HFF-Myc (cell line): ENCODE data around the gene ZNF385A.

ENCODE experiments used
- DNase-seq: peaks from one replicate; pipeline ENCODE4 v3.0.0-alpha.2; 2011; ENCODE audit warnings: low read depth; ENCODE audit errors: extremely low read depth
- H3K4me3 ChIP-seq: replicated peaks from 2 replicates; pipeline ENCODE4 v1.5.1; 2011; ENCODE audit warnings: low read depth, mild to moderate bottlenecking, control low read depth, low read length
- TF ChIP-seq, protein P1 (sequence below): IDR thresholded peaks from 2 replicates; pipeline ENCODE4 v1.5.1; 2012; ENCODE audit warnings: mild to moderate bottlenecking, low read depth, low read length, control low read depth; ENCODE audit errors: missing control alignments

Gene ZNF385A

DNA sequence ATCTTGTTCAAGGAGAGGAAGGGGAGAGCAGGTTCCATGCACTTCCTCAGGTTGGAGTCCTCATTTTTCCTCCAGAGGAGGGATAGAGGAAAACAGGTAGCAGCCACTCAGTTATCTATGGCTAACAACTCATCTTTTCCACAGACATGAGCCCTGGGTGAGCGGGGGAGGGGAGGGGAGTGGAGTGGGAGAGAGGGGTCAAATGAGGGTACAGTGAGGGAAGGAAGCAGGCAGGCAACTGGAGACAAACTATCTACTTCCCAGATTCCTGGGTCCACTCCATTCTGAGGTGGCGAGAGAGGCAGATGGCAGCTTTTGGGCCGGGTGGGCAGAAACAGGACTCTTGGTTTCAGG lies 2.6 kb upstream of the ZNF385A start:
- no peak for DNase-seq
- TF ChIP-seq, protein P1, sequence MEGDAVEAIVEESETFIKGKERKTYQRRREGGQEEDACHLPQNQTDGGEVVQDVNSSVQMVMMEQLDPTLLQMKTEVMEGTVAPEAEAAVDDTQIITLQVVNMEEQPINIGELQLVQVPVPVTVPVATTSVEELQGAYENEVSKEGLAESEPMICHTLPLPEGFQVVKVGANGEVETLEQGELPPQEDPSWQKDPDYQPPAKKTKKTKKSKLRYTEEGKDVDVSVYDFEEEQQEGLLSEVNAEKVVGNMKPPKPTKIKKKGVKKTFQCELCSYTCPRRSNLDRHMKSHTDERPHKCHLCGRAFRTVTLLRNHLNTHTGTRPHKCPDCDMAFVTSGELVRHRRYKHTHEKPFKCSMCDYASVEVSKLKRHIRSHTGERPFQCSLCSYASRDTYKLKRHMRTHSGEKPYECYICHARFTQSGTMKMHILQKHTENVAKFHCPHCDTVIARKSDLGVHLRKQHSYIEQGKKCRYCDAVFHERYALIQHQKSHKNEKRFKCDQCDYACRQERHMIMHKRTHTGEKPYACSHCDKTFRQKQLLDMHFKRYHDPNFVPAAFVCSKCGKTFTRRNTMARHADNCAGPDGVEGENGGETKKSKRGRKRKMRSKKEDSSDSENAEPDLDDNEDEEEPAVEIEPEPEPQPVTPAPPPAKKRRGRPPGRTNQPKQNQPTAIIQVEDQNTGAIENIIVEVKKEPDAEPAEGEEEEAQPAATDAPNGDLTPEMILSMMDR, result no peak
- H3K4me3 ChIP-seq, result no peak overlapping the region

DNA sequence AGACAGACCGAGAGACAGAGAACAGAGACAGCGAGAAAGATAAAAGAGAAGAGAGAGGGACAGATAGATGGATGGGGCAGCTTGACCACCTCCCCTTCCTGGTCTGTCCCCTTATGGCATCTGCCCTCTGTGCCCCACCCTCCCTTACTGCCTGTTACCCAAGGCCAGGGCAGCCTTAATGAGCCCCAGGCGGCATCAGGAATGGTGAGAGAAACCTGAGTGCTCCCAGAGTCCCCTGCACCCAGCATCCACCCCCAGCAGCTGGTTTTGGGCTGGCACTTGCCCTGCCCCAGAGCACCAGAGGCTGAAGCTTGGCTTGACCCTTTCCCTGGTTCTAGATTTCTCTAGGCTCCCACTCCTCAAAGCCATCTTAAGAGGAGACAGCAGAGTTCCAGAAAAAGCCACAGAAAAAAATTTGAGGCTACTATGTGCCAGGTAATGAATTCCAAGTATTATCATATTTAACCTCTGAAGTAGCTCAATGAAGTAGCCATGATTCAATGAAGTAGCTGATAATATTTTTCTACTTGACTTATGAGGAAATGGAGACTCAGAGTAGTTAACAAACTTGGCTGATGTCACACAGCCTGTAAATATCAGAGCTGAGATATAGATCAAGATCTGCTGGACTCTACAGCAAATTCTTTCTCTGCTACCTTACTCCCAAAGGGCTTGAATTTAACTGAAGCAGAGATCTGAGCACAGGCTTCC lies 2.0 kb upstream of the ZNF385A start:
- TF ChIP-seq, protein P1, result no peak
- no peak for DNase-seq
- H3K4me3 ChIP-seq, result no peak overlapping the region

DNA sequence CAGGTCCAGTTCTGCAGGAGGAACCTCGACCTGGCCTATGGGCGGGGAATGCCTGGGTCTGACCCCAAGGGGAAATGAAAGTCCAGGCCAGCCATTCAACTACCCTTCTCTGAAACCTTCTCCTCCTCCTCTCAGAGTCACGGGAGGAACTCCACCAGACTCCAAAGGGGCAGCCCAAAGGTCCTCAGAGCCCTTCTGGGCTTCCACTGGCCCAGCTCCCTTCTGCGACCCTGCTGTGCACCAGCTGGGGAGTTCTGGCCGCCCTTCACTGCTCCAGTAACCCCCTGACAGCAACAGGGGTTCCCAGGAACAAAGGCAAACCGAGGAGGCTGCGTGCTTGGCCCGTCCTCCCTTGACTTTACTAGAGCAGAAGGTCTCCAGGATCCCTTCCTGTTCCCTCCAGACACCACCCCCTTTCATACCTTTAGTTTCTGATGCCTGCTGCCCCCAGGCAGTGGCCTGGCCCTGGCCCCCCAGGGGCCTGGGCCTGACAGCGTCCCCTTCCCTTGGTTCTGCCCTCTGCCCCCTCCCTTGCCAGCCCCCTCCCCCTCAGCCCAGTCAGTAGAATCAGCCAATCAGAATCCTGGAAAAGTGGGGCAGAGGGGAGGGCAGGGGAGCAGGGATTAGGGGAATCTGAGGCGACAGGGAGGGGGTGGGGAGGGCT lies 850 bp upstream of the ZNF385A start:
- TF ChIP-seq, protein P1, result no peak
- no peak for DNase-seq
- no peak overlapping the region for H3K4me3 ChIP-seq

DNA sequence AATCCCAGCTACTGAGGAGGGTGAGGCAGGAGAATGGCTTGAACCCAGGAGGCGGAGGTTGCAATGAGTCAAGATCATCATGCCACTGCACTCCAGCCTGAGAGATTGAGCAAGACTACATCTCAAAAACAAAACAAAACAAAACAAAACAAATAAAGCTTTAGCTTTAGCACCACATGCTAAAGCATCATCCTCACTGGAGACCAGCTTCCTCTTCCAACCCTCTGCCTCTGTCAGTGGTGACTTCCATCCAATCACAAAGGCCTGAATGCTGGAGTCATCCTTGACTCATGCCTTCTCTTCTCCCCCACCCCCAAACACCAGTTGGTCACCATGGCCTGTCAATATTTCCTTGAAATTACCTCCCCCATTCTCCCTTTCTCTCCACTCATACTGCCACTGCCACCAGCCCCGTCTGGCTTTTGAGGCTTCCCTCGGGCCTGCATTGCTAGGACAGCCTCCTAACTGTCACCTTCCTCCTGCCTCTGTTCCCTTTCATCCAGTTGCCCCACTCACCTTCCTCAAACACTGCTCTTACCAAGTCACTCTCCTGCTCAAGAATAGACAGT lies 1.4 kb downstream of the ZNF385A start:
- peak; percentile 77 for DNase-seq

DNA sequence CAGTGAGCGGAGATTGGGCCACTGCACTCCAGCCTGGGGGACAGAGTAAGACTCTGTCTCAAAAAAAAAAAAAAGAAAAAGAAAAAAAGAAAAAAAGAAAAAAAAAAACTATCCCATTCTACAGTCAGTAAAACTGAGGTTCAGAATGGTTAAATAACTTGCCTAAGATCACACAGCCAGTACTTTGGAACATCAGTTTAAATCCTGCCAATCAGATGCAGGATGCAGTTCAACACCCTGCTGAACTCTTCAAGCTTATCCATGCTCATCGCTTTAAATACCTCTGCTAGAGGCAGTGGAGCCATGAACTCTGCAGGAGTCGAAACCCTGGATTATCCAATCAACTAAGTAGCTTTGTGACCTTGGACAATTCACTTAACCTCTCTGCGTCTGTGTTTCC lies 3.4 kb downstream of the ZNF385A start:
- TF ChIP-seq, protein P1, result no peak
- DNase-seq, result no peak
- no peak overlapping the region for H3K4me3 ChIP-seq

More for the DNA sequence above, 1.4 kb downstream of the ZNF385A start:
- TF ChIP-seq, protein P1, result no peak
- no peak overlapping the region for H3K4me3 ChIP-seq

DNA sequence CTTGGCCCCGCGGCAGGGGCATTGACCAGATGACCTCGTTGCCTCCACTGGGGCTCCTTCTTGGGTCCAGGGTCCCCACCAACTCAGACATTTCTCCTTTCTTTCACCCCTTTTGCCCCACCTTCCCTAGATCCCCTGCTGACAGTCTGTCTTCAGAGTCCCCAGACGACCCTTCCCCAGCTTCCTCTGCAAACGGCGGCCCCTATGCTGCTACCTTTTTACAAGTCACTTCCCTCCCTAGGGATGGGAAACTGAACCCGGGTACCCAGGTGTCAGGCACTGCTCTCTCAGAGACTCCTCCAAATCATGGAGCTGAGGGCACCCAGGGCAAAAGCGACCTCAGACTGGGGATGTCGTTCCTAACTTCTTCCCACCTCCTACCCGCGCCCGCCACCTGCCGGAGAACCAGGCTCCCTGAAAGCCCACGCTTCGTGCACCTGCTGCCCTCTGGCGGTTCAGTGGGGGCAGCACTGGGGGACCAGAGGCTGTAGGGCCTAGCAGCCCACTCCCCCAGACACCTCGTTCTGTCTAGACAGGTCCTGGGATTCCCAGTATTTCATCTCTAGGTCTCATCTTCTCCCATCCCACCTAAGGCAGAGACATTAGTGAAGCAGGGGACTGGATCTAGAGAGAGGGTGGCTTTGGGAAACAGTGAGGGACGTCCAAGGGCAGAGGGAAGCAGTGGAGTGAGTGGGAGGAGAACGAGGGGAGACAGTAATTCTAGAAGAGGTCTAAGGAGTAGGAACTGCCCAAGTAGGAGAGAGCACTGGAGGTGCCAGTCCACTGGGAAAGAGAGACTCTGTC lies 4.9 kb downstream of the ZNF385A start:
- peak; percentile 64 for DNase-seq
- peak overlapping the region; percentile 43 for H3K4me3 ChIP-seq
- TF ChIP-seq, protein P1, result peak; percentile 100
